WI38 (cell line): ENCODE measurements around the gene USP17L29.
"Not testable (repeated sequence)": the region's sequence is repeated elsewhere in the genome, so short reads cannot be mapped to it uniquely, and the experiment has no call there.

Source experiments
- H3K4me3 ChIP-seq: 2 replicates; pipeline ENCODE4 v1.5.1; 2011; ENCODE audit warnings: low read depth, mild to moderate bottlenecking, control low read depth, low read length
- CTCF ChIP-seq: IDR thresholded peaks from 2 replicates; pipeline ENCODE4 v1.5.1; 2012; ENCODE audit warnings: low read depth, mild to moderate bottlenecking, control low read depth, low read length

The USP17L29 gene

GRCh38 chr4:9353338-9353737 lies at the start of gene USP17L29:
USP17L29 (plus strand) TSS chr4:9353638; CDS start chr4:9353638, 0 bp downstream.
- H3K4me3 ChIP-seq = not testable (repeated sequence)

GRCh38 chr4:9324191-9324590 lies 29.2 kb upstream of the USP17L29 start:
- H3K4me3 ChIP-seq = not testable (repeated sequence)

- not testable (repeated sequence) for H3K4me3 ChIP-seq
Measured at GRCh38 chr4:9324865-9325264, 28.6 kb upstream of the USP17L29 start, which contains the start of gene USP17L24. USP17L24 (plus strand) TSS chr4:9325165; CDS start chr4:9325165, 0 bp downstream.

- not testable (repeated sequence) for H3K4me3 ChIP-seq
Measured at GRCh38 chr4:9329611-9330010, 23.8 kb upstream of the USP17L29 start, which contains the start of gene USP17L25. USP17L25 (plus strand) TSS chr4:9329911; CDS start chr4:9329911, 0 bp downstream.

GRCh38 chr4:9334358-9334757 lies 19.1 kb upstream of the USP17L29 start, which contains the start of gene USP17L26:
USP17L26 (plus strand) TSS chr4:9334658; CDS start chr4:9334658, 0 bp downstream.
- H3K4me3 ChIP-seq = not testable (repeated sequence)

- H3K4me3 ChIP-seq = not testable (repeated sequence)
Measured at GRCh38 chr4:9339103-9339502, 14.3 kb upstream of the USP17L29 start, which contains the start of gene USP17L5. USP17L5 (plus strand) TSS chr4:9339403; CDS start chr4:9339403, 0 bp downstream.

GRCh38 chr4:9343848-9344247 lies 9.6 kb upstream of the USP17L29 start, which contains the start of gene USP17L27:
USP17L27 (plus strand) TSS chr4:9344148; CDS start chr4:9344148, 0 bp downstream.
- not testable (repeated sequence) for H3K4me3 ChIP-seq

GRCh38 chr4:9348593-9348992 lies 4.8 kb upstream of the USP17L29 start, which contains the start of gene USP17L28:
USP17L28 (plus strand) TSS chr4:9348893; CDS start chr4:9348893, 0 bp downstream.
- not testable (repeated sequence) for H3K4me3 ChIP-seq

- not testable (repeated sequence) for H3K4me3 ChIP-seq
Measured at GRCh38 chr4:9350866-9351265, 2.6 kb upstream of the USP17L29 start.

- H3K4me3 ChIP-seq = not testable (repeated sequence)
Measured at GRCh38 chr4:9362829-9363228, 9.4 kb downstream of the USP17L29 start, which contains the start of gene USP17L30. USP17L30 (plus strand) TSS chr4:9363129; CDS start chr4:9363129, 0 bp downstream.

- not testable (repeated sequence) for H3K4me3 ChIP-seq
Measured at GRCh38 chr4:9379881-9380280, 26.4 kb downstream of the USP17L29 start.

GRCh38 chr4:9381012-9381534 lies 27.6 kb downstream of the USP17L29 start:
- not testable (repeated sequence) for H3K4me3 ChIP-seq

- no peak for TF ChIP-seq CTCF
- H3K4me3 ChIP-seq = no peak overlapping the region
Measured at GRCh38 chr4:9384126-9384525, 30.7 kb downstream of the USP17L29 start.

GRCh38 chr4:9389001-9389400 lies 35.6 kb downstream of the USP17L29 start:
- not testable (repeated sequence) for H3K4me3 ChIP-seq
